AG04449 (cell line): ENCODE data around the gene ARSK.
A peak's percentile ranks its signal among the peaks of the same experiment; 100 is the strongest.
"Not testable (repeated sequence)": the region's sequence is repeated elsewhere in the genome, so short reads cannot be mapped to it uniquely, and the experiment has no call there.

ENCODE experiments used
- CTCF ChIA-PET: fragments of 350-600 bp; formaldehyde crosslinking; extraction: SDS; loops from one replicate; lab custom pipeline; 2021; ENCODE audit warnings: antibody characterized with exemption; lab: Yijun Ruan, JAX
- POLR2A ChIA-PET: fragments of 400-600, 350-600 bp; formaldehyde crosslinking; extraction: SDS; loops from one replicate; lab custom pipeline; 2020; ENCODE audit warnings: antibody characterized with exemption, inconsistent platforms; lab: Yijun Ruan, JAX
- DNase-seq: peaks from one replicate; pipeline ENCODE4 v3.0.0-alpha.2; 2010; ENCODE audit warnings: low read depth, low spot score
- H3K4me3 ChIP-seq: 2 replicates; pipeline ENCODE4 v1.5.1; 2011; ENCODE audit warnings: low read depth, mild to moderate bottlenecking, control low read depth, low read length
- TF ChIP-seq, protein P1 (sequence below): IDR thresholded peaks from one replicate; pipeline ENCODE4 v1.5.1; 2011; ENCODE audit warnings: mild to moderate bottlenecking, moderate library complexity, low read length, control low read depth, inconsistent platforms; ENCODE audit not compliant: insufficient read depth; ENCODE audit errors: missing control alignments

The ARSK gene

DNA sequence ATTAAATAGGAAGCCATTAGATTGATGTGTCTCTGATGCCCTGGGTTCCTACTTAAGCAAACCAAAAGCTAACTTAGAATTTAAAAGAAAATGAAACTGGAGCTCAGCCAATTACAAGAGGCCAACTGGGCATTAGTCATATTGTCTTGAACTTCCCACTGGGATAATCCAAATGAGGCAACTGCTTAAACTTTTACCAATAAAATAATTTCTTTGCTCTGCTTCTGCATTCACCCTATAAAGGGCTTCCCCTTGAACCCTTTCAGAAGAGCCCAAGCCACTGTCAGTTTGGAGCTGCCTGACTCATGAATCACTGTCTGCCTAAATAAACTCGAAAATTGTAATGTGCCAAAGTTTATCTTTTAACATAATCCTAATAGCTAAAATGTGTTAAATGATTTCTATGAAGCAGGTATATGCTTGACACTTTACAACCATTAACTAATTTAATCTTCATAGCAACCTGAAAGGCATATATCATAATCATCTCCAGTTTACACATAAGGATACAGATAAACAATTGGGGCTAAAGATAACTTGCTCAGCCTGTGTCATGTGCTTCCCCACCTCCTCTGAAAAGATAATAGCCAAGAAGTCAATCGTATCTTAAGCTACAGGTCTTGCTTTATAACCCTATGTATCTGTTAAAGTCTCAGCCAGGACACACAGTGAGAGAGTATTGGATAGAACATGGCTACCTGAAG is 76.5 kb downstream of the ARSK start:
- H3K4me3 ChIP-seq, result no peak overlapping the region
- TF ChIP-seq, protein P1, sequence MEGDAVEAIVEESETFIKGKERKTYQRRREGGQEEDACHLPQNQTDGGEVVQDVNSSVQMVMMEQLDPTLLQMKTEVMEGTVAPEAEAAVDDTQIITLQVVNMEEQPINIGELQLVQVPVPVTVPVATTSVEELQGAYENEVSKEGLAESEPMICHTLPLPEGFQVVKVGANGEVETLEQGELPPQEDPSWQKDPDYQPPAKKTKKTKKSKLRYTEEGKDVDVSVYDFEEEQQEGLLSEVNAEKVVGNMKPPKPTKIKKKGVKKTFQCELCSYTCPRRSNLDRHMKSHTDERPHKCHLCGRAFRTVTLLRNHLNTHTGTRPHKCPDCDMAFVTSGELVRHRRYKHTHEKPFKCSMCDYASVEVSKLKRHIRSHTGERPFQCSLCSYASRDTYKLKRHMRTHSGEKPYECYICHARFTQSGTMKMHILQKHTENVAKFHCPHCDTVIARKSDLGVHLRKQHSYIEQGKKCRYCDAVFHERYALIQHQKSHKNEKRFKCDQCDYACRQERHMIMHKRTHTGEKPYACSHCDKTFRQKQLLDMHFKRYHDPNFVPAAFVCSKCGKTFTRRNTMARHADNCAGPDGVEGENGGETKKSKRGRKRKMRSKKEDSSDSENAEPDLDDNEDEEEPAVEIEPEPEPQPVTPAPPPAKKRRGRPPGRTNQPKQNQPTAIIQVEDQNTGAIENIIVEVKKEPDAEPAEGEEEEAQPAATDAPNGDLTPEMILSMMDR, result no peak
- CTCF ChIA-PET, result interaction anchor here (0.9 to 2.4 kb wide), 9 partner anchors 9 to 219 kb away, joined by 3 to 18 read pairs (median 4); partner anchors contain the start of gene RFESD
- DNase-seq, result peak; percentile 62
- POLR2A ChIA-PET, result interaction anchor here (0.6 to 1.2 kb wide), 2 partner anchors 16 to 221 kb away, joined by 3 read pairs; no protein-coding TSS in a partner anchor

DNA sequence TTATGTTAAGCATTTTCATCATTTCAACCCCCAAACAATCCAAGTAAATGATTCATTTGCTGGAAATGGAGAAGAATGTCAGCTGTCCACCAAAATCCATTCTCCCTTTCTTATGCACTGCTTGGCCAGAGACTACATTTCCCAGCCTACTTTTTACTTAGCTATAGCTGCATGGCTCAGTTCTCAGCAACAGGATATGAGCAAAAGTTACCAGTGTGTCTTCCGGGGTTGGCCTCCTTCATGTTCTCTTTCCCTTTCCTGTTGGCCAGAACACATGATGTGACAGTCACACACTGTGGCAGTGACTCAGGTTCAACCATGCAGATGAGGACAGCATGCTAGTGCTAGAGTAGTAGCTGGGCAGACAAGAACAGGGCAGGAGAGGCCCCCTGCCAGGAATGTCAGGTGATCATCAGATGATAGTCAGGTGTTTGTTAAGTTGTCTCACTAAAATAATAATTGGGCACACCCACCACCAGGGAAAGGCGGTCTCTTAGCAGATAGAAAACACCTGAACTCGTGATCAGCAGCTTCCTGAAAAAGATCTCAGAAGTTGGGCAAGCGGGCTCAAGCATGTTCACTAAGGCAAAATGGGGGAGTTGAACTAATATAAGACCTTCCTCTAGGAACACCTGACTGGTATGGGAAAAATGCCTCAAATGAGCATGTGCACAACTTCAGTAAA is 77.2 kb downstream of the ARSK start:
- TF ChIP-seq, protein P1, result no peak
- POLR2A ChIA-PET, result interaction anchor here (0.6 to 1.2 kb wide), 2 partner anchors 15 to 221 kb away, joined by 3 read pairs; no protein-coding TSS in a partner anchor
- DNase-seq, result no peak
- CTCF ChIA-PET, result interaction anchor here (0.7 to 2.4 kb wide), 10 partner anchors 9 to 218 kb away, joined by 3 to 18 read pairs (median 4); partner anchors contain the start of gene RFESD
- no peak overlapping the region for H3K4me3 ChIP-seq

DNA sequence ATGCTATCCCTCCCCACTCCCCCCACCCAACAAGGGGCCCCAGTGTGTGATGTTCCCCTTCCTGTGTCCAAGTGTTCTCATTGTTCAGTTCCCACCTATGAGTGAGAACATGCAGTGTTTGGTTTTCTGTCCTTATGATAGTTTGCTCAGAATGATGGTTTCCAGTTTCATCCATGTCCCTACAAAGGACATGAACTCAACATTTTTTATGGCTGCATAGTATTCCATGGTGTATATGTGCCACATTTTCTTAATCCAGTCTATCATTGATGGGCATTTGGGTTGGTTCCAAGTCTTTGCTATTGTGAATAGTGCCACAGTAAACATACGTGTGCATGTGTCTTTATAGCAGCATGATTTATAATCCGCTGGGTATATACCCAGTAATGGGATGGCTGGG is 78.0 kb downstream of the ARSK start:
- H3K4me3 ChIP-seq, POLR2A ChIA-PET, DNase-seq: not testable (repeated sequence)
- CTCF ChIA-PET, result interaction anchor here (0.7 to 2.4 kb wide), 2 partner anchors 9 to 31 kb away, joined by 3 to 18 read pairs; no protein-coding TSS in a partner anchor

DNA sequence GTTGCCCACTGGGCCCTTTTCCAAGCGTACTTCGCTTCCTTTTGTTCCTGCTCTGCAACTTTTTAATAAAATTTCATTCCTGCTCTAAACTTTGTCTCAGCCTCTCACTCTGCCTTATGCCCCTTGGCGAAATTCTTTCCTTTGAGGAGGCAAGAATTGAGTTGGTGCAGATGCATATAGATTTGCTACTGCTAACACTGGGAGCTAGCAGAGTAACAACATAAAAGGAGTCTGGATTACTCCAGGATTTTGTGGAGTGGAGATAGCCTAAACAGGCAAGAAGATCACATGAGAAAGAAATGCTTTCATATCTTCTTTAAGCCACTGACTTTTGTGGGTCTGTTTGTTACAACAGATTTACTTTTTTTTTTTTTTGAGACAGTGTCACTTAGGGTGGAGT is 78.8 kb downstream of the ARSK start:
- POLR2A ChIA-PET, result no interaction called here
- TF ChIP-seq, protein P1, result no peak
- no peak overlapping the region for H3K4me3 ChIP-seq
- CTCF ChIA-PET, result interaction anchor here (2.8 kb wide), 1 partner anchor 10 kb away, joined by 26 read pairs; no protein-coding TSS in a partner anchor
- no peak for DNase-seq

DNA sequence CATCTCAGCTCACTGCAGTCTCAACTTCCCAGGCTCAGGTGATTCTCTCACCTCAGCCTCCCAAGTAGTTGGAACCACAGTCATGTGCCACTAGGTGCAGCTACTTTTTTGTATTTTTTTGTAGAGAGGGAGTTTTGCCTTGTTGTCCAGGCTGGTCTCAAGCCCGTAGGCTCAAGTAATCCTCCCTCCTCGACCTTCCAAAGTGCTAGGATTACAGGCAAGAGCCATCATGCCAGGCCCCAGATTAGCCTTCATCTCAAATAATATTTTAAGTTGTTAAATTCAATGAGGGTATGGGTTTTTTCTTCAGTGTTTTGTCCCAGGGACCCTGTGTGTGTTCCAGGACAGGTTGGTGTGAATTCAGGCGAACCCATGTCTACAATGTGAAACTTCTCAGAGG is 79.2 kb downstream of the ARSK start:
- POLR2A ChIA-PET, result no interaction called here
- H3K4me3 ChIP-seq, result no peak overlapping the region
- TF ChIP-seq, protein P1, result no peak
- DNase-seq, result no peak
- CTCF ChIA-PET, result interaction anchor here (2.8 kb wide), 1 partner anchor 10 kb away, joined by 26 read pairs; no protein-coding TSS in a partner anchor

DNA sequence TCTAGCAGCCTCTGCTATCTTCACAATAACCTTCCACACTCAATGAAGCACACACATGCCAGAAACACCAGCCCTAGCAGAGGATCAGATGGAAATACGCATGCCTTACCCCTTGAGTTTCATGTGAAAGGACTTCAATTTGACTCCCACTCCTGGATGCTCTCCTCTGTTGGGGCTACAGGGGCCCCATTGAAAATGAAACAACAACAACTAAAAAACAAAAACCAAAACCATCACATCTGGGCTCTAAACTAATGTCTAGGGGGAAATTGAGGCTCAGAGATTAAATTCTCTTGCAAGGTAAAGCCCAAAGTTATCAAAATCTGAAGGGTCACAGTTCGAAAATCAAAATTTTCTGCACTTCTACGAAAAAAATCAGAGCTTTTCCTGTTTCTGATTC is 83.7 kb downstream of the ARSK start:
- POLR2A ChIA-PET, result no interaction called here
- no peak overlapping the region for H3K4me3 ChIP-seq
- TF ChIP-seq, protein P1, result no peak
- CTCF ChIA-PET, result interaction anchor here (0.7 to 1.5 kb wide), 2 partner anchors 208 to 210 kb away, joined by 3 to 7 read pairs; no protein-coding TSS in a partner anchor
- DNase-seq, result no peak
